Fibroblast of lung (primary cell): ENCODE measurements around the gene C6orf62. TPM values are rescaled to one million over a fixed set of nuclear protein-coding genes. Genes with fewer than 3 reads are reported as not detected.

Experiments used
- DNase-seq, 2 donors: peaks; one replicate each; pipeline versions ENCODE4 v3.0.0 to v3.0.0-alpha.2; 2010; ENCODE audit warnings: low read depth in 2 of 2
- H2AFZ ChIP-seq: 2 replicates; pipeline ENCODE4 v1.5.1; 2012; ENCODE audit warnings: low read length, control low read depth, inconsistent platforms
- H3K27ac ChIP-seq: 2 replicates; pipeline ENCODE4 v1.5.1; 2011; ENCODE audit warnings: low read length, control low read depth; ENCODE audit not compliant: insufficient read depth
- H3K27me3 ChIP-seq: 2 replicates; pipeline ENCODE4 v1.5.1; 2011; ENCODE audit warnings: mild to moderate bottlenecking, low read length; ENCODE audit not compliant: control insufficient read depth, insufficient read depth
- H3K36me3 ChIP-seq: 2 replicates; pipeline ENCODE4 v1.5.1; 2011; ENCODE audit warnings: low read length; ENCODE audit not compliant: control insufficient read depth, insufficient read depth
- H3K4me1 ChIP-seq: 2 replicates; pipeline ENCODE4 v1.5.1; 2011; ENCODE audit warnings: low read length; ENCODE audit not compliant: control insufficient read depth, insufficient read depth; ENCODE audit errors: extremely low read depth
- H3K4me2 ChIP-seq: 2 replicates; pipeline ENCODE4 v1.5.1; 2011; ENCODE audit warnings: low read length, control low read depth; ENCODE audit not compliant: insufficient read depth; ENCODE audit errors: extremely low read depth
- H3K4me3 ChIP-seq, 4 experiments: fragments of 200-600 bp in 1 of 4; sonication (generic) in 1 of 4; replicated peaks in 1 of 4; 2 replicates each; pipeline ENCODE4 v1.5.1; 2011 to 2016; ENCODE audit warnings: low read length in 4 of 4, low read depth in 3 of 4, mild to moderate bottlenecking in 3 of 4, control low read depth in 2 of 4, inconsistent platforms in 1 of 4, mixed read lengths in 1 of 4; ENCODE audit not compliant: insufficient read depth in 1 of 4; ENCODE audit errors: control extremely low read depth in 1 of 4
- H3K79me2 ChIP-seq: 2 replicates; pipeline ENCODE4 v1.5.1; 2012; ENCODE audit warnings: mild to moderate bottlenecking, low read length, inconsistent platforms; ENCODE audit not compliant: control insufficient read depth, insufficient read depth
- H3K9ac ChIP-seq: 2 replicates; pipeline ENCODE4 v1.5.1; 2011; ENCODE audit warnings: mild to moderate bottlenecking, low read length, control low read depth; ENCODE audit not compliant: insufficient read depth
- H3K9me3 ChIP-seq: 2 replicates; pipeline ENCODE4 v1.5.1; 2012; ENCODE audit warnings: low read depth, low read length; ENCODE audit not compliant: control insufficient read depth, insufficient read depth
- H4K20me1 ChIP-seq: 2 replicates; pipeline ENCODE4 v1.5.1; 2011; ENCODE audit warnings: low read length; ENCODE audit not compliant: control insufficient read depth, insufficient read depth; ENCODE audit errors: extremely low read depth
- EZH2 ChIP-seq: IDR thresholded peaks from 2 replicates; pipeline ENCODE4 v1.5.1; 2012; ENCODE audit warnings: low read length, control low read depth, mild to moderate bottlenecking; ENCODE audit errors: missing control alignments
- polyA plus RNA-seq, 2 donors: library from polyadenylated mRNA; depleted of rRNA in 1 of 2; stranded (reverse) in 1 of 2; unstranded in 1 of 2; fragments of >200 nt; gene quantifications; 2 replicates each; pipeline ENCODE4 v1.2.1, GENCODE V29; 2011 to 2012; ENCODE audit warnings: missing spikeins in 1 of 2
- total RNA-seq: library from RNA; depleted of rRNA; stranded (reverse); fragments of >200 nt; gene quantifications from 2 replicates; pipeline ENCODE4 v1.2.1, GENCODE V29; 2014
- TF ChIP-seq, protein P1 (sequence below), 2 donors: IDR thresholded peaks in 1 of 2; conservative IDR thresholded peaks in 1 of 2; 1 replicate in 1 of 2; 2 replicates in 1 of 2; pipeline ENCODE4 v1.5.1; 2011 to 2012; ENCODE audit warnings: low read length in 2 of 2, control low read depth in 1 of 2, inconsistent platforms in 1 of 2, low read depth in 1 of 2, mild to moderate bottlenecking in 1 of 2

Gene C6orf62
- total and polyA plus RNA-seq, 2 donors (not counting 1 experiment from before 2014, with no cell fraction given) = 103 to 147 TPM

DNA sequence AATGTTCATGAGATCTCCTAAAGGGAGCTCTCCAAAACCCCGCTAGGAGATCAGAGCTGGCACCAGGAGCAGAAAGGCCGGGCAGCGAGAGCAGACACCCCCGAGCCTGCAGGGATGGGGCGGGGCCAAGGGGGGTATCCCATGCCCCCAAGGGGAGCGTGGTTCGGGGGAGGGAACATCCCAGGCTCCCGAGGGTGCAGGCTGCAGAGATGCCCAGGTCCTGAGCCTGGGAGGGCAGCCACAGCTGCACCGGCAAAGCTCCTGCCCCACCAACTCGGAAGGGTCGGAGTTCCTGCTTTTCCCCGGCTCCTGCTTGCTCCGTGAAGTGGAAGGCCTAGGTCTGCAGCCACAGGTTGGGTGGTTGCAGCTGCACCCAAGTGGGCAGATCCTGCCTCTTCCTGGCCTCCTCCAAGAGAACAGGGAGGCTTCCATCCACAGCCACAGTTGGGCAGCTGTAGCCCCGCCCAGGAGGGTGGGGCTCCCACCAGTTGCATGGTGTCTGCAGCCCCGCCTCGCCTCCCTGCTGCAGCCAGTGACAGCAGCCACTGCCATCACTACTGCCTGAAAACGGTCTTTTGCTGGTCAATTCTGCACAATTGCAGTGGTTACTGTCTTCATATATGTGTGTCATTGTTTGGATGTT is 42.4 kb upstream of the C6orf62 start:
- no peak overlapping the region for H3K4me3 ChIP-seq
- no peaks in the 10 kb centered on the region for H3K9me3 ChIP-seq
- no peak overlapping the region for H2AFZ ChIP-seq
- no peak for DNase-seq
- H3K4me1 ChIP-seq = no peaks in the 10 kb centered on the region
- no peak overlapping the region for H3K27ac ChIP-seq
- no peaks in the 10 kb centered on the region for H4K20me1 ChIP-seq
- H3K4me2 ChIP-seq = no peak overlapping the region
- H3K36me3 ChIP-seq = no peaks in the 10 kb centered on the region
- H3K27me3 ChIP-seq = no peaks in the 10 kb centered on the region
- no peak overlapping the region for H3K9ac ChIP-seq
- TF ChIP-seq, protein P1, sequence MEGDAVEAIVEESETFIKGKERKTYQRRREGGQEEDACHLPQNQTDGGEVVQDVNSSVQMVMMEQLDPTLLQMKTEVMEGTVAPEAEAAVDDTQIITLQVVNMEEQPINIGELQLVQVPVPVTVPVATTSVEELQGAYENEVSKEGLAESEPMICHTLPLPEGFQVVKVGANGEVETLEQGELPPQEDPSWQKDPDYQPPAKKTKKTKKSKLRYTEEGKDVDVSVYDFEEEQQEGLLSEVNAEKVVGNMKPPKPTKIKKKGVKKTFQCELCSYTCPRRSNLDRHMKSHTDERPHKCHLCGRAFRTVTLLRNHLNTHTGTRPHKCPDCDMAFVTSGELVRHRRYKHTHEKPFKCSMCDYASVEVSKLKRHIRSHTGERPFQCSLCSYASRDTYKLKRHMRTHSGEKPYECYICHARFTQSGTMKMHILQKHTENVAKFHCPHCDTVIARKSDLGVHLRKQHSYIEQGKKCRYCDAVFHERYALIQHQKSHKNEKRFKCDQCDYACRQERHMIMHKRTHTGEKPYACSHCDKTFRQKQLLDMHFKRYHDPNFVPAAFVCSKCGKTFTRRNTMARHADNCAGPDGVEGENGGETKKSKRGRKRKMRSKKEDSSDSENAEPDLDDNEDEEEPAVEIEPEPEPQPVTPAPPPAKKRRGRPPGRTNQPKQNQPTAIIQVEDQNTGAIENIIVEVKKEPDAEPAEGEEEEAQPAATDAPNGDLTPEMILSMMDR (conservative IDR thresholded peaks at IDR 0.05 in 1 of 2, IDR thresholded peaks at IDR 0.05 in 1 of 2; ENCODE audit: low read depth in 1 of 2, low read length in 2 of 2) = no peak
- no peak for TF ChIP-seq EZH2
- H3K79me2 ChIP-seq = no peaks in the 10 kb centered on the region

DNA sequence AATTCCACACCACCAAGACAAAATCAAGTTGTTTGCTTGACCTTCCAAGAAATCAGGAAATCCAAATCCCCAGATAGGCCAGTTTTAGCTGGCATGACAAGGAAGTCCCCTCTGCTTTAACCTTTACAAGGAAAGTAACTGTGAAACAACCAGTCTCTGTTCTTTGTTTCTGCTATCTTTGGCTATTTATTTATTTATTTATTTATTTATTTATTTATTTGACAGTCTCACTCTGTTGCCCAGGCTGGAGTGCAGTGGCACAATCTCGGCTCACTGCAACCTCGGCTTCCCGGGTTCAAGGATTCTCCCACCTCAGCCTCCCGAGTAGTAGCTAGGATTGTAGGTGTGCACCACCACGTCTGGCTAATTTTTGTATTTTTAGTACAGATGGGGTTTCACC is 41.3 kb upstream of the C6orf62 start:
- no peak overlapping the region for H3K9ac ChIP-seq
- TF ChIP-seq, protein P1 (conservative IDR thresholded peaks at IDR 0.05 in 1 of 2, IDR thresholded peaks at IDR 0.05 in 1 of 2; ENCODE audit: low read depth in 1 of 2, low read length in 2 of 2) = no peak
- TF ChIP-seq EZH2 = no peak
- no peaks in the 10 kb centered on the region for H4K20me1 ChIP-seq
- no peak overlapping the region for H3K4me3 ChIP-seq
- H2AFZ ChIP-seq = no peak overlapping the region
- H3K9me3 ChIP-seq = no peaks in the 10 kb centered on the region
- DNase-seq = no peak
- no peaks in the 10 kb centered on the region for H3K36me3 ChIP-seq
- no peaks in the 10 kb centered on the region for H3K27me3 ChIP-seq
- no peak overlapping the region for H3K4me2 ChIP-seq
- no peak overlapping the region for H3K27ac ChIP-seq
- H3K79me2 ChIP-seq = no peaks in the 10 kb centered on the region
- no peaks in the 10 kb centered on the region for H3K4me1 ChIP-seq

DNA sequence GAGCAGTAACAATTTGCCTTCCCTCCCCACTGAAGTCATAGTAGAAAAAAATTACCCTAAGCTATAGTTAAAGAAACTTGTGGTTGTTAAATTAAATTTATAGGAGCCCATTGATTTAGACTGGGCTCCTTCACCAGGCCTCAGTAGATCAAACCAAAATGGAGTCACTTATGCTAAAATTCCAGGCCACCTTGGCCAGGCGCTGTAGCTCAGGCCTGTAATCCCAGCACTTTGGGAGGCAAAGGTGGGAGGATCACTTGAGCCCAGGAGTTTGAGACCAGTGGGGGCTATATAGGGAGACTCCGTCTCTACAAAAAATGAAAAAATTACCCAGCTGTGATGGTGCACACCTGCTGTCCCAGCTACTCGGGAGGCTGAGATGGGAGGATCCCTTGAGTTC is 40.8 kb upstream of the C6orf62 start:
- no peak for TF ChIP-seq EZH2
- TF ChIP-seq, protein P1 (conservative IDR thresholded peaks at IDR 0.05 in 1 of 2, IDR thresholded peaks at IDR 0.05 in 1 of 2; ENCODE audit: low read depth in 1 of 2, low read length in 2 of 2) = no peak
- Histone ChIP-seq H3K79me2 (no peaks in the 10 kb centered on the region), H3K4me3 (no peak overlapping the region), H4K20me1 (no peaks in the 10 kb centered on the region), H3K27ac (no peak overlapping the region), H2AFZ (no peak overlapping the region), H3K4me2 (no peak overlapping the region), H3K9me3 (no peaks in the 10 kb centered on the region), H3K4me1 (no peaks in the 10 kb centered on the region), H3K9ac (no peak overlapping the region), H3K36me3 (no peaks in the 10 kb centered on the region), H3K27me3 (no peaks in the 10 kb centered on the region)
- DNase-seq = no peak
